PFSK-1 (cell line): ENCODE results near the gene MAFG.

Experiments used
- FOXP2 ChIP-seq: optimal IDR thresholded peaks from 2 replicates; pipeline ENCODE3; 2011; ENCODE audit warnings: borderline replicate concordance, control low read depth, inconsistent platforms; ENCODE audit not compliant: insufficient read depth; ENCODE audit errors: extremely low read length, extremely low read depth
- POLR2AphosphoS5 ChIP-seq: IDR thresholded peaks from 2 replicates; pipeline ENCODE4 v1.6.1; 2012; ENCODE audit warnings: low read depth, mild to moderate bottlenecking, control low read depth, low read length, moderate library complexity
- REST ChIP-seq, 2 experiments: IDR thresholded peaks; 2 replicates each; pipeline versions ENCODE4 v1.6.1 to v1.8.0; 2011 to 2012; ENCODE audit warnings: low read depth in 2 of 2, low read length in 2 of 2, control low read depth in 1 of 2, inconsistent platforms in 1 of 2, mild to moderate bottlenecking in 1 of 2, moderate library complexity in 1 of 2; ENCODE audit not compliant: insufficient read depth in 1 of 2
- SIN3A ChIP-seq: IDR thresholded peaks from 2 replicates; pipeline ENCODE4 v1.6.1; 2012; ENCODE audit warnings: mild to moderate bottlenecking, low read length, moderate library complexity, borderline replicate concordance; ENCODE audit not compliant: insufficient read depth
- TAF1 ChIP-seq: IDR thresholded peaks from 2 replicates; pipeline ENCODE4 v1.6.1; 2012; ENCODE audit warnings: low read length, control low read depth, borderline replicate concordance; ENCODE audit not compliant: insufficient read depth

The MAFG gene

GRCh38 chr17:81927152-81927652 lies 333 bp downstream of the MAFG start:
- no peak for TF ChIP-seq FOXP2
- TF ChIP-seq REST (IDR thresholded peaks at IDR 0.05; ENCODE audit: insufficient read depth in 1 of 2, low read depth in 2 of 2, low read length in 2 of 2) = no peak
- TF ChIP-seq SIN3A = no peak
- TF ChIP-seq POLR2AphosphoS5 = no peak
- TF ChIP-seq TAF1 = no peak

GRCh38 chr17:81926451-81927151 lies 934 bp downstream of the MAFG start:
- TF ChIP-seq POLR2AphosphoS5 (peak; percentile 72; the same call in 1 of the 2 replicates), SIN3A (peak; percentile 63; the same call in 1 of the 2 replicates), FOXP2 (no peak), REST (IDR thresholded peaks at IDR 0.05; ENCODE audit: insufficient read depth in 1 of 2, low read depth in 2 of 2, low read length in 2 of 2) (no peak), TAF1 (no peak)

- no peak for TF ChIP-seq POLR2AphosphoS5
- TF ChIP-seq TAF1 = no peak
- TF ChIP-seq REST (IDR thresholded peaks at IDR 0.05; ENCODE audit: insufficient read depth in 1 of 2, low read depth in 2 of 2, low read length in 2 of 2) = no peak
- no peak for TF ChIP-seq FOXP2
- no peak for TF ChIP-seq SIN3A
These were observed 1.6 kb downstream of the MAFG start for GRCh38 chr17:81925860-81926450.

GRCh38 chr17:81924557-81925532 lies 2.7 kb downstream of the MAFG start:
- TF ChIP-seq POLR2AphosphoS5 = no peak
- no peak for TF ChIP-seq FOXP2
- no peak for TF ChIP-seq SIN3A
- TF ChIP-seq TAF1 = no peak
- TF ChIP-seq REST (IDR thresholded peaks at IDR 0.05; ENCODE audit: insufficient read depth in 1 of 2, low read depth in 2 of 2, low read length in 2 of 2) = no peak
